Activated naive CD4-positive, alpha-beta T cell treated with anti-CD3 and anti-CD28 coated beads, Interleukin-2, amount 50 U/mL, for 24 hours (primary cell): ENCODE results near the gene ATP6V1G1.
A peak's percentile ranks its signal among the peaks of the same experiment; 100 is the strongest.
"Not testable (repeated sequence)": the region's sequence is repeated elsewhere in the genome, so short reads cannot be mapped to it uniquely, and the experiment has no call there.

Experiments used
- H3K27ac Mint-ChIP-seq: one replicate; pipeline ENCODE4 v1.8.0; 2021; ENCODE audit warnings: mild to moderate bottlenecking, mixed read lengths
- H3K27me3 Mint-ChIP-seq: one replicate; pipeline ENCODE4 v1.8.0; 2021; ENCODE audit warnings: mixed read lengths
- H3K36me3 Mint-ChIP-seq: one replicate; pipeline ENCODE4 v1.8.0; 2021; ENCODE audit warnings: mixed read lengths
- H3K4me1 Mint-ChIP-seq: one replicate; pipeline ENCODE4 v1.8.0; 2021; ENCODE audit warnings: mixed read lengths
- H3K4me3 Mint-ChIP-seq: one replicate; pipeline ENCODE4 v1.8.0; 2021; ENCODE audit warnings: mild to moderate bottlenecking, mixed read lengths
- H3K9me3 Mint-ChIP-seq: one replicate; pipeline ENCODE4 v1.8.0; 2021; ENCODE audit warnings: mixed read lengths

ATP6V1G1 gene

DNA sequence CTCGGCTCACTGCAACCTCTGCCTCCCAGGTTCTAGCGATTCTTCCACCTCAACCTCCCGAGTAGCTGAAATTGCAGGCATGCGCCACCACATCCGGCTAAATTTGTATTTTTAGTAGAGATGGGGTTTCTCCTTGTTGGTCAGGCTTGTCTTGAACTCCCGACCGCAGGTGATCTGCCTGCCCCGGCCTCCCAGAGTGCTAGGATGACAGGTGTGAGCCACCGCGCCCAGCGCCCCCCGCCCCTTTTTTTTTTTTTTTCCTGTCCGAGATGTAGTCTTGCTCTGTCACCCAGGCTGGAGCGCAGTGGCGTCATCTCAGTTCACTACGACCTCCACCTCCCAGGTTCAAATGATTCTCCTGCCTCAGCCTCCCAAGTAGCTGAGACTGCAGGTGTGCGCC, 6.6 kb downstream of the ATP6V1G1 start:
- peak overlapping the region; percentile 83 for H3K27ac Mint-ChIP-seq
- no peaks in the 10 kb centered on the region for H3K27me3 Mint-ChIP-seq
- no peaks in the 10 kb centered on the region for H3K9me3 Mint-ChIP-seq
- peaks cover 72% of the 10 kb centered on the region for H3K4me1 Mint-ChIP-seq
- H3K36me3 Mint-ChIP-seq: peaks cover 23% of the 10 kb centered on the region
- no peak overlapping the region for H3K4me3 Mint-ChIP-seq

DNA sequence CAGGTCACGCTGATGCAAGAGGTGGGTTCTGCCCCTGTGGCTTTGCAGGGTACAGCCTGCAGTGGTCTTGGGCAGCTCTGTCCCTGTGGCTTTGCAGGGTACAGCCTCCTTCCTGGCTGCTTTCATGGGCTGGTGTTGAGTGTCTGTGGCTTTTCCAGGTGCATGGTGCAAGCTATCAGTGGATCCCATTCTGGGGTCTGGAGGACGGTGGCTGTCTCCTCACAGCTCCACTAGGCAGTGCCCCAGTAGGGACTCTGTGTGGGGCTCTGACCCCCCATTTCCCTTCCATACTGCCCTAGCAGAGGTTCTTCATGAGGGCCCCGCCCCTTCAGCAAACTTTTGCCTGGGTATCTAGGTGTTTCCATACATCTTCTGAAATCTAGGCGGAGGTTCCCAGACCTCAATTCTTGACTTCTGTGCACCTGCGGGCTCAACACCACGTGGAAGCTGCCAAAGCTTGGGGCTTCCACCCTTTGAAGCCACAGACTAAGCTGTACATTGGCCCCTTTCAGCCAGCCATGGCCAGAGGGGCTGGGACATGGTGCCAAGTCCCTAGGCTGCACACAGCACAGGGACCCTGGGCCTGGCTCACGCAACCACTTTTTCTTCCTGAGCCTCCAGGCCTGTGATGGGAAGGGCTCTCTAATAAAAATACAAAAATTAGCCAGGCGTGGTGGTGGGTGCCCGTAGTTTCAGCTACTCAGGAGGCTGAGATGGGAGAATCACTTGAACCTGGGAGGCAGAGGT, 13.1 kb downstream of the ATP6V1G1 start:
- not testable (repeated sequence) for H3K27ac Mint-ChIP-seq, H3K27me3 Mint-ChIP-seq, H3K4me3 Mint-ChIP-seq, H3K9me3 Mint-ChIP-seq
- H3K36me3 Mint-ChIP-seq: peaks cover 24% of the 10 kb centered on the region
- peaks cover 22% of the 10 kb centered on the region for H3K4me1 Mint-ChIP-seq

DNA sequence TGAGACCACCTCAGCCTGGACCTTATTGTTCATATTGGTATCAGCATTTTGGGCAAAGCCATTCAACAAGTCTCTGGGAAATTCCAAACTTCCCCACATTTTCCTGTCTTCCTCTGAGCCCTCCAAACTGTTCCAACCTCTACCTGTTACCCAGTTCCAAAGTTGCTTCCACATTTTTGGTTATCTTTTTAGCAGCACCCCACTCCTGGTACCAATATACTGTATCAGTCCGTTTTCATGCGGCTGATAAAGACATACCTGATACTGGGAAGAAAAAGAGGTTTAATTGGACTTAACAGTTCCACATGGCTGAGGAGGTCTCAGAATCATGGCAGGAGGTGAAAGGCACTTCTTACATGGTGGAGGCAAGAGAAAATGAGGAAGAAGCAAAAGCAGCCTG, 14.2 kb downstream of the ATP6V1G1 start:
- H3K9me3 Mint-ChIP-seq, H3K4me3 Mint-ChIP-seq, H3K27ac Mint-ChIP-seq, H3K27me3 Mint-ChIP-seq: not testable (repeated sequence)
- peaks cover 18% of the 10 kb centered on the region for H3K36me3 Mint-ChIP-seq
- peaks cover 14% of the 10 kb centered on the region for H3K4me1 Mint-ChIP-seq

DNA sequence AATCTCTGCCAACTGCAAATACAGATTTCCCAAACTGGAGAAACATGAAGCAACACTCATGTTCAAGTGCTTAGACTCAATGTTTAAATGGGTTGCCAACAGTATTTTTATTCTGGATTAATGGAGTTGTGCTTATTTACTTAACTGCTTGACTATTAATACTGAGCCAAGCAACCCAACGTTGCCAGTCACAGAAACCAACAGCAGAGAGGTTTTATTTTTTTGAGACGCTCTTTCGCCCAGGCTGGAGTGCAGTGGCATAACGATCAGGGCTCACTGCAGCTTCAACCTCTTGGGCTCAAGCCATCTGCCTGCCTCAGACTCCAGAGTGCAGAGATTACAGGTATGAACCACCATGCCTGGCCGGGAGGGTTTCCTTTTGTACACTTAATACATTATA, 15.1 kb downstream of the ATP6V1G1 start:
- peaks cover 19% of the 10 kb centered on the region for H3K36me3 Mint-ChIP-seq
- no peaks in the 10 kb centered on the region for H3K9me3 Mint-ChIP-seq
- peaks cover 8% of the 10 kb centered on the region for H3K4me1 Mint-ChIP-seq
- H3K27me3 Mint-ChIP-seq: no peaks in the 10 kb centered on the region
- no peak overlapping the region for H3K4me3 Mint-ChIP-seq
- H3K27ac Mint-ChIP-seq: no peak overlapping the region

DNA sequence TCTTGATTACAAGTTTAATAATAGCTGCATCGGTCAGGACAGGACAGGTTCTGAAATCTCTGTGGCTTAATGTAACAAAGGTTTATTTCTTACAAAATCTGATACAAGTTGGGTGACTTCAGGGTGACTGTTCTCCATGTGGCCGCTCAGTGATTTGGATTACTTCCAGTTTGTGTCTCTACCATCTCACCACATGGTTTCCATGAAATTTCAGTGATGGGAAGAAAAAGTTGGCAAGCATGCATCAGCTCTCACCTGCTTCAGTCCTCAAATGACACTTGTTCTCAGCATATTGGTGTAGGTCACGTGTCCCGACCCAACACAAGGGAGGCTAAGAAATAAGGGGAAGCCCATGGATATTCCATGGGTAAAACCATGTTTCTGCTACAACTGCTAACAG, 15.7 kb downstream of the ATP6V1G1 start:
- Mint-ChIP-seq H3K36me3 (peaks cover 19% of the 10 kb centered on the region), H3K27ac (no peak overlapping the region), H3K4me1 (peaks cover 6% of the 10 kb centered on the region), H3K9me3 (no peaks in the 10 kb centered on the region), H3K27me3 (no peaks in the 10 kb centered on the region), H3K4me3 (no peak overlapping the region)

DNA sequence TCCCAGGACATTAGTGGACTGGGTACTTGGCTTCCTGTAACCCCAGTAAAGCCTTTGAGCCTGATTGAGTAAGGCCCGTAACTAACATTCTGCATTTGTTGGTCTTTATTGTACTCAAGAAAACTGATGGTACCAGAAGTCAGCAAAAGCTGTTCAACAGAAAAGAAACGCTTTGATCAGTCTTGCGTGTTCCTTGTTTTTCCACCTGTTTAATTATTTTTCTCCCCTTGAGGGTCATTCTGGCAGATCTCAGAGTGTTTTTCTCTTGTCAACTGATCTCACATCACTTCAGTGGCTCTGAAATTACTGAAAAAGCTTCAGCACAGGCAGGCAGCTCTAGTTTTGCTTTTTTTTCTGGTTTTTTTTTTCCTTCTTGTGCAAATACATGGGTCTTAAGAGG, 17.4 kb downstream of the ATP6V1G1 start:
- H3K4me1 Mint-ChIP-seq: peaks cover 7% of the 10 kb centered on the region
- no peak overlapping the region for H3K4me3 Mint-ChIP-seq
- peaks cover 10% of the 10 kb centered on the region for H3K36me3 Mint-ChIP-seq
- no peaks in the 10 kb centered on the region for H3K27me3 Mint-ChIP-seq
- peak overlapping the region; percentile 83 for H3K27ac Mint-ChIP-seq
- H3K9me3 Mint-ChIP-seq: no peaks in the 10 kb centered on the region

DNA sequence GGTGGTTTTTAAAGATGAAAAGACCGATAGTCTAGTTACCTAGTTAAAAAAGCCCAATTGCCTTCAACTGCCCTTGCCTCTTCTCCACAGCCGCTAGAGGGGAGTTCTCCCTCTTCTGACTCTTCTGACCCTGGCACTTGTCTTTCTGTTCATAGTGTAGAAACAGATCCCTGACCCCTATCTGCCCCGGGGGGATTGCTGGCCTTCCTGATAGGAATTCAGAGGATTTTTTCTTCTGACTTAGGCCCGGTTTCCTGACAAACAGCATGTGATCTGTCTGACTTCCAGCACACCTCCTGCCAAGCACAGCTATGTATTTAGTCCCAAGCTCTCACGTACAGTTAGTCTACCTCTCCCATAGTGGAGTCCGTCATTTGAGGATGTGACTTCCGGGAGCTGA, 18.5 kb downstream of the ATP6V1G1 start:
- H3K4me3 Mint-ChIP-seq: no peak overlapping the region
- H3K27ac Mint-ChIP-seq: no peak overlapping the region
- H3K27me3 Mint-ChIP-seq: no peaks in the 10 kb centered on the region
- H3K4me1 Mint-ChIP-seq: peaks cover 7% of the 10 kb centered on the region
- peaks cover 8% of the 10 kb centered on the region for H3K36me3 Mint-ChIP-seq
- H3K9me3 Mint-ChIP-seq: no peaks in the 10 kb centered on the region

DNA sequence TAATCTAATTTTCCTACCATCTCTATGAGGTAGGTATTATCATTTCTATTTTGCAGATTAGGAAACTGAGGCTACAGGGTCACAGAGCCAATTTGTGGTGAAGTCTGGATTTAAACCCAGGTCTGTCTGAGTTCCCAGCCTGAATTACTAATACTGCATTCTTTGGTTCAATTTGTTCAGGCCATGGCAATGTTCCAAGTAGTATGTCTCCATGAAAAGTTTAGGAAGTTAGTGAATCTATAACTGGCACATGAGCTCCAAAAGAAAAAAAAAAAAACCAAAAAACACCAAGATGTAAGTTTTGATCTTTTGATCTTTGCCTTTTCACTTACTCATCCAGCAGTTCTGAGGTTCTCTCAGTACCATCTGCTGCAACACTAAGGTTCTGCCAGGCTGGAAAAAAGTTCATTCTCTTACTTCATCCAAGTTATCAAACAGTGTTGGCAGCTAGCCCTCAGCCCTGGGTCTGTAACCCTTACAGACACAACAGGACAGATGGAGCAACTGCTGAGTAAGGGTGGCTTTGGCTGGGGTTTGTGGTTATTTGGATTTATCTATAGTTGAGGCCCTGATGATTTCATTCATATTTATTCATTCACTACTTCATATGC, 19.1 kb downstream of the ATP6V1G1 start:
- Mint-ChIP-seq H3K27me3 (no peaks in the 10 kb centered on the region), H3K4me1 (peaks cover 7% of the 10 kb centered on the region), H3K4me3 (no peak overlapping the region), H3K9me3 (no peaks in the 10 kb centered on the region), H3K27ac (no peak overlapping the region), H3K36me3 (peaks cover 4% of the 10 kb centered on the region)

DNA sequence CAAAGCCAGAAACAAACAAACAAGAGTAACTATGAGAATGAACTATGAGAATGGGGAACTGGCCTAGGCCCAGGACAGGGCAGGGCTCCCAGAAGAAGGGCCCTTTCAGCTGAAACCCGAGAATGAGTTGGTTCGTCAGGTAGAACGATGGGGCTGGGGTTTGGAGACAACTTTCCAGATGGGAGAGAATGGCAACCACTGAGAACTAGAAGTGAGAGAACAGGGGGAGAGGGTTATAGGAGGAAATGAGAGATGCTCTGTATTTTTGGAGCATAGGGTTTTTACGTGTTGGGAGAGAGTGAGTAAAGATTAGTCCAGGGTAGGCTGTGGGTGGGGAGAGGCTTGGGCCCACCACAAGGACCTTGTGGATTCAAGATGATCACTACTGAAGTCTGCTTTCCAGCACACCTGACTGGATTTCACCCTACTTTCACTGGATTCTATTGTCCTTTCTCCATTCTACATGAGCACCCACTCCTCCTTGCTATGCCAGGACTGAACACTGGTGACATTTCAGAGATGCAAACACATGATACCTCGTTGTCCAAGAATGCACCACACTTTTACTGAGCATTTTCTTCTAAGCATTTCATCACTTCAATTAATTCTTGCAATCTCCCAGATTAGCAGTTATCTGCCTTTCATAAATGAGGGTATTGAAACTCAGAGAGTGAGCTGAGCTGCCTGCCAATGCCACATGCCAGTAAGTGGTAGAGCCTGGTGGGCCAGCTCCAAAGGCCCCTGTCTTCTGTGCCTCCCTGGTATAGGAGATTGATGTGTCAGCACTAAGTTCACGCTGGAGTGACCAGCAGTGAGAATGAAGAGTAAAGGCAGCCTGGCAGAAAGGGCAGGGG, 20.3 kb downstream of the ATP6V1G1 start:
- peak overlapping the region; percentile 23 for H3K27ac Mint-ChIP-seq
- peaks cover 2% of the 10 kb centered on the region for H3K36me3 Mint-ChIP-seq

DNA sequence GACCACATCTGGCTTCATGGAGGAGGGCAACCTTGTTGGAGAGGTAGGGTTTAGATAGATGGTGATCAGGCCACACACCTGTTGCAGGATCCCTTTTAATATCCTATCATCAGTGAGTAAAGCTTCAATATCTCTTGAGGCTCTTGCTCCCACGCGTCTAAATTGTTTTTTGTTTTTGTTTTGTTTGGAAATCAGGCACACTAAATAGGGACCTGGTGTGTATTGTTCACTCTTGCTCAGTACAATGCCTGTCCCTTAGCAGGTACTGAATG, 20.9 kb downstream of the ATP6V1G1 start:
- Mint-ChIP-seq H3K36me3 (peaks cover 2% of the 10 kb centered on the region), H3K27me3 (no peaks in the 10 kb centered on the region), H3K9me3 (no peaks in the 10 kb centered on the region), H3K27ac (peak overlapping the region; percentile 23), H3K4me3 (peak overlapping the region; percentile 16), H3K4me1 (peaks cover 21% of the 10 kb centered on the region)

More for the DNA sequence above, 20.3 kb downstream of the ATP6V1G1 start:
- Mint-ChIP-seq H3K9me3 (no peaks in the 10 kb centered on the region), H3K27me3 (no peaks in the 10 kb centered on the region), H3K4me1 (peaks cover 16% of the 10 kb centered on the region), H3K4me3 (peak overlapping the region; percentile 16)

DNA sequence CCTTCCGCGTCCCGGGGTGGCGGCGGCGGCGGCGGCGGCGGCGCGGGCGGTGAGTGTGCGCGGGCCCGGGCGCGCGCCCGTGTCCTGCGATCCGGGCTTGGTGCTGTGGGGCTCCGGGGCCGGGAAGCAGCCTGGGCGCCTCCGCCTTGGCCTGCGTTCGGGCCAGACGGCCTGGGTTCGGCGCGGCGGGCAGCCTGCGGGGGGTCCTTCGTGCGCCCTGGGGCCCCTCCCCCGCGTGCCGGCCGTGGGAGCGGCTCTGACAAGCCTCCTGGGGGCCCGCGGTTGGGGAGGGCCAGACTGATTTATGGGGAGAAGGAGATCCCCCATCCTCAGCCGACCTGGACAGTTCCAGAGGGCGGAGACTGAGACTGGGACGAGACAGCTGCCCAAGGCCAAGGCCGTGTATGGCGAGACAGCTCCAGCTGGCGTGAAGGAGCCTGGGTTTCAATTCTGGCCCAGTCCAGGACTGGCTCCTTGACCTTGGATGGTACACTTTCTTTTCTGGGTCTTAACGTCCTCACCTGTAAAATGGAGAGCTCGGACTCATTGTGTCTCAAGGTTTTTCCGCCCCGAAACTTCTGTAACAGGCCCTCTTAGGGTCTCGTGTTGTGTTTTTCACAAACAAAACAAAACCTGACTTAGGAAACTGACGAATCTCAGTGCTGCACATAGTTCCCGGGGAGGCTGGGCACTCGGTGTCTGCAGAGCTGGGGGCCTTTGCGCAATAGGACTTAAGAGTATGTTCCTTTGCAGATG, 24.1 kb downstream of the ATP6V1G1 start:
- Mint-ChIP-seq H3K4me3 (peak overlapping the region; percentile 91), H3K36me3 (peaks cover 6% of the 10 kb centered on the region), H3K4me1 (peaks cover 44% of the 10 kb centered on the region), H3K9me3 (no peaks in the 10 kb centered on the region), H3K27me3 (no peaks in the 10 kb centered on the region), H3K27ac (peak overlapping the region; percentile 95)

DNA sequence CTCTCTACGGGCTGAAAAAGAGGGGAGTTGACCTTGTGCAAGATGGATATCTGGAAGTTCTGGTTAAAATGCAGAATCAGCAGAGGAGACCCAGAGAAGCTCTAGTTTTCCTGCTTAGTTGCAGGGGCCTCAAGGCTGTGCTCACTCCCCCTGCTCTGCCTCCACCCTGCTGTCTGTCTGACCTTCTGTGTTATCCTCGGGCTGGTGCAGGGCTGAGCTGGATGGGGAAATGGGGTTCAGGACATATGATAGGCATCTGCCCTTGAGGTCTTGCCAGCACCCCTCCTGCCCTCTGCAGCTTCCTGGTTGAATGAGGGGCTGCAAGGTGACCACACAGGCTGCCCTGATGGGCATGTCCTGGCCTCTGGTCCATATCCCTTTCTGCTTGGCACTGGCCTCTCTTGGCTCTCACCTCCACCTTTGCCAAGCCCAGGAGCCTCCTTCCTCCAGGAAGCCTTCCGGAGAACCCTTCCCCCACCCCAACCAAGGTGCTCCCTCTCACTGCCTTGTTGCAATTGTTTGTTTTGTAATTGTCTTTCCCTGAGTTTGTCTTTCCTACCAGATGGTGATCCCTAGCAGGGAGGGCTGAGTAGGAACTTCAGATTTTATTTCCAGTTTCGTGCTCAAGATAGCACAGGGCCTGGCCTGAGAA, 24.8 kb downstream of the ATP6V1G1 start:
- Mint-ChIP-seq H3K27ac (peak overlapping the region; percentile 95), H3K9me3 (no peaks in the 10 kb centered on the region), H3K36me3 (peaks cover 8% of the 10 kb centered on the region), H3K4me3 (peak overlapping the region; percentile 91), H3K27me3 (no peaks in the 10 kb centered on the region), H3K4me1 (peaks cover 51% of the 10 kb centered on the region)

DNA sequence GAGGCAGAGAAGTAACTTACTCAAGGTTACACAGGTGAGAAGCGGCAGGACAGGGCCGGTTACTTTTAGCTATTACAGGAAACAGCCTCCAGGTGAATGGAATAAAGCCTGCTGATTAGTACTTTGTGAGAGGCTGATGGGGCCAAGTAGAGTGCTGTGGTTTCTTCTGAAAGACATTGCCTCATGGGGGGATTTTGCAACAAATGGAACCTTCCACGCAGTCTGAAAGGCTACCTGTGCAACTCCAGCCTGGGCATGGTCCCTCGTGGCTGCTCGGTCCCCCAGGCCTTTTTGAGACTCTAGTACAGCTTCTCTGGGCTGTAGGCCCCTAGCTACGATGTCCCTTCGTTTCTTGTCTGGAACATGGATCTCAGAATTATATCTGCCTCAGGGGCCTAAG, 25.5 kb downstream of the ATP6V1G1 start:
- Mint-ChIP-seq H3K4me3 (peak overlapping the region; percentile 91), H3K27me3 (no peaks in the 10 kb centered on the region), H3K4me1 (peaks cover 52% of the 10 kb centered on the region), H3K36me3 (peaks cover 6% of the 10 kb centered on the region), H3K27ac (peak overlapping the region; percentile 95), H3K9me3 (no peaks in the 10 kb centered on the region)

DNA sequence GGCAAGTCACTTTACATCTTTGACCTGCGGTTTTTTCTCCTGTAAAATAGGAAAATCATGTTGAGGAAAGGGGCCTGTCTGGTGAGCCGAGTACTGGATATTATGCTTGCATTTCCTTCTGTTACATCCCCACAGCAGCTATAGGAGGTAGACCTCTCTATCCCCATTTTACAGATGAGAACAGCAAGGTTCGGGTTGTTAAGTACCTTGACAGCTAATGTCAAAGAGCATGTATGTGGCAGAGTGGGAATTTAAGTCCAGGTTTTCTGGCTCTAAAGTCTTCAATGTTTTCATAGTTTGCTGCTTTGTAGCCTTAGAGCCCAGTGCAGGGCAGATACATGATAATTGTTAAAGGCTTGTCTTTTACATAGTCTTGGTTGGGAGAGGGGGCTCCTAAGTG, 26.4 kb downstream of the ATP6V1G1 start:
- Mint-ChIP-seq H3K4me1 (peaks cover 58% of the 10 kb centered on the region), H3K36me3 (peaks cover 7% of the 10 kb centered on the region), H3K9me3 (no peaks in the 10 kb centered on the region), H3K27ac (peak overlapping the region; percentile 63), H3K27me3 (no peaks in the 10 kb centered on the region), H3K4me3 (no peak overlapping the region)

DNA sequence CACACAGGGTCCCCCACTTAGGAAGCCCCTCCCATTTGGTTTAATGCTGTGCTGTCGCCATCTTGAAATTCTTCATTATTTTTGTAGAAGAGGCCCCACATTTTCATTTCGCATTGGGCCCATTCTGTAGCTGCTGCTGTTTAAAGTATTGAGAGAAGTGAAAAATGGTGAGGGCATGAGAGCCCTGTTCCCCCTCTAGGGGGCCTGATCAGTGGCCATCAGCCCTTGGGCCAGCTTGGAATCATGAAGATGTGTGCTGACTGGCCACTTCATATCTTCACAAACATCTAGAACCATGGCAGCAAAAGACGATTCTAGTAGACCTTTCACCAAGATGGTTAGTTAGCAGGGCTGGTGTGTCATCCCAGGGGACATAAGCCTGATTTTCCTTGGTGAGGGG, 26.8 kb downstream of the ATP6V1G1 start:
- peaks cover 61% of the 10 kb centered on the region for H3K4me1 Mint-ChIP-seq
- peaks cover 7% of the 10 kb centered on the region for H3K36me3 Mint-ChIP-seq
- H3K4me3 Mint-ChIP-seq: no peak overlapping the region
- H3K27me3 Mint-ChIP-seq: no peaks in the 10 kb centered on the region
- no peak overlapping the region for H3K27ac Mint-ChIP-seq
- H3K9me3 Mint-ChIP-seq: no peaks in the 10 kb centered on the region
